Upper lobe of right lung (tissue), 1 donor: ENCODE results near the gene UPK3A. TPM values are rescaled to one million over a fixed set of nuclear protein-coding genes. Genes with fewer than 3 reads are reported as not detected.
"Not testable (repeated sequence)": the region's sequence is repeated elsewhere in the genome, so short reads cannot be mapped to it uniquely, and the experiment has no call there.

Experiments used
- ATAC-seq: fragments of 200-7000 bp; cut with Tn5 transposase; one replicate; pipeline ENCODE4 v1.9.1; 2020; ENCODE audit warnings: mild to moderate bottlenecking, moderate library complexity
- DNase-seq: peaks from one replicate; pipeline ENCODE4 v3.0.0-alpha.2; 2020
- H3K27ac ChIP-seq: fragments of 200-600 bp; one replicate; pipeline ENCODE4 v1.8.0; 2022
- H3K27me3 ChIP-seq: fragments of 200-600 bp; one replicate; pipeline ENCODE4 v1.8.0; 2022; ENCODE audit warnings: mild to moderate bottlenecking
- H3K36me3 ChIP-seq: fragments of 200-600 bp; one replicate; pipeline ENCODE4 v1.8.0; 2022
- H3K4me1 ChIP-seq: fragments of 200-600 bp; one replicate; pipeline ENCODE4 v1.8.0; 2022
- H3K4me3 ChIP-seq: fragments of 200-600 bp; one replicate; pipeline ENCODE4 v1.8.0; 2022; ENCODE audit warnings: mild to moderate bottlenecking
- H3K9me3 ChIP-seq: fragments of 200-600 bp; one replicate; pipeline ENCODE4 v1.8.0; 2022
- CTCF ChIP-seq: fragments of 200-600 bp; IDR thresholded peaks from one replicate; pipeline ENCODE4 v1.8.0; 2022; ENCODE audit warnings: antibody characterized with exemption
- intact Hi-C: fragments of 100-400 bp; cut with DNase I; formaldehyde crosslinking; loops from one replicate; pipeline ENCODE4 v1.11.0; 2022
- total RNA-seq: library from RNA; stranded (reverse); fragmentation: NEBNext Ultra II Directional; extraction: Animal tissue kit (Norgen Biotek cat#: 25700); gene quantifications from one replicate; pipeline ENCODE4 v1.2.1, GENCODE V29; 2021
- donor health status: DM: no; HTN: yes; CAD: no; lungs with severe emphysema.

Gene UPK3A
- total RNA-seq, 1 donor from 2014 or later, result not detected

GRCh38 chr22:45276507-45277105 is 8.1 kb upstream of the UPK3A start:
- H3K4me1 ChIP-seq, result peaks cover 13% of the 10 kb centered on the region
- H3K27ac ChIP-seq, result no peak overlapping the region
- intact Hi-C loops, result no loop called here
- no peaks in the 10 kb centered on the region for H3K9me3 ChIP-seq
- H3K27me3 ChIP-seq, result no peaks in the 10 kb centered on the region
- ATAC-seq (no peak), DNase-seq (no peak)
- TF ChIP-seq CTCF, result no peak
- no peak overlapping the region for H3K4me3 ChIP-seq
- H3K36me3 ChIP-seq, result no peaks in the 10 kb centered on the region

- H3K27me3 ChIP-seq, ATAC-seq, H3K36me3 ChIP-seq, H3K4me3 ChIP-seq, intact Hi-C loops, H3K9me3 ChIP-seq, DNase-seq, H3K27ac ChIP-seq: not testable (repeated sequence)
- peaks cover 13% of the 10 kb centered on the region for H3K4me1 ChIP-seq
These were observed 7.0 kb upstream of the UPK3A start for GRCh38 chr22:45277720-45278119.

- intact Hi-C loops, result no loop called here
- H3K36me3 ChIP-seq, result no peaks in the 10 kb centered on the region
- H3K4me1 ChIP-seq, result peaks cover 13% of the 10 kb centered on the region
- DNase-seq (no peak), ATAC-seq (no peak)
- no peak overlapping the region for H3K27ac ChIP-seq
- H3K4me3 ChIP-seq, result no peak overlapping the region
- no peaks in the 10 kb centered on the region for H3K9me3 ChIP-seq
- no peak for TF ChIP-seq CTCF
- H3K27me3 ChIP-seq, result no peaks in the 10 kb centered on the region
These were observed 6.6 kb upstream of the UPK3A start for GRCh38 chr22:45278125-45278524.

GRCh38 chr22:45280587-45280980 is 4.2 kb upstream of the UPK3A start:
- Histone ChIP-seq H3K27ac (peak overlapping the region; percentile 37), H3K36me3 (no peaks in the 10 kb centered on the region), H3K27me3 (peaks cover 16% of the 10 kb centered on the region), H3K4me1 (peaks cover 20% of the 10 kb centered on the region), H3K4me3 (no peak overlapping the region), H3K9me3 (no peaks in the 10 kb centered on the region)
- intact Hi-C loops, result no loop called here
- DNase-seq (no peak), ATAC-seq (no peak)
- no peak for TF ChIP-seq CTCF

- H3K36me3 ChIP-seq, result no peaks in the 10 kb centered on the region
- H3K27ac ChIP-seq, result no peak overlapping the region
- DNase-seq (no peak), ATAC-seq (no peak)
- H3K4me3 ChIP-seq, result no peak overlapping the region
- intact Hi-C loops, result no loop called here
- H3K9me3 ChIP-seq, result no peaks in the 10 kb centered on the region
- peaks cover 20% of the 10 kb centered on the region for H3K4me1 ChIP-seq
- peaks cover 16% of the 10 kb centered on the region for H3K27me3 ChIP-seq
- no peak for TF ChIP-seq CTCF
These were observed 3.7 kb upstream of the UPK3A start for GRCh38 chr22:45281010-45281409.

GRCh38 chr22:45285263-45286058 is 712 bp downstream of the UPK3A start:
- Histone ChIP-seq H3K9me3 (no peaks in the 10 kb centered on the region), H3K27ac (no peak overlapping the region), H3K4me3 (no peak overlapping the region), H3K4me1 (peaks cover 9% of the 10 kb centered on the region), H3K27me3 (peaks cover 16% of the 10 kb centered on the region), H3K36me3 (no peaks in the 10 kb centered on the region)
- no peak for TF ChIP-seq CTCF
- no peak for DNase-seq
- intact Hi-C loops, result no loop called here
- no peak for ATAC-seq
